GM10248 (cell line): ENCODE data around the gene ZYG11A.
"Not testable (repeated sequence)": the region's sequence is repeated elsewhere in the genome, so short reads cannot be mapped to it uniquely, and the experiment has no call there.

Source experiments
- CTCF ChIA-PET: fragments of 300-600 bp; sonication (Branson Sonifier 250); formaldehyde crosslinking; extraction: SDS; loops from one replicate; lab custom pipeline; 2021; ENCODE audit warnings: antibody characterized with exemption; lab: Yijun Ruan, JAX
- POLR2A ChIA-PET: fragments of 350-650 bp; sonication (Branson Sonifier 250); formaldehyde crosslinking; extraction: SDS; loops from one replicate; lab custom pipeline; 2020; ENCODE audit warnings: antibody characterized with exemption; lab: Yijun Ruan, JAX
- DNase-seq: peaks from one replicate; pipeline ENCODE4 v3.0.0; 2012; ENCODE audit errors: extremely low spot score
- CTCF ChIP-seq: IDR thresholded peaks from 2 replicates; pipeline ENCODE4 v1.5.1; 2012; ENCODE audit warnings: mild to moderate bottlenecking, low read depth; ENCODE audit errors: extremely low read depth, missing control alignments, control extremely low read depth

ZYG11A gene

DNA sequence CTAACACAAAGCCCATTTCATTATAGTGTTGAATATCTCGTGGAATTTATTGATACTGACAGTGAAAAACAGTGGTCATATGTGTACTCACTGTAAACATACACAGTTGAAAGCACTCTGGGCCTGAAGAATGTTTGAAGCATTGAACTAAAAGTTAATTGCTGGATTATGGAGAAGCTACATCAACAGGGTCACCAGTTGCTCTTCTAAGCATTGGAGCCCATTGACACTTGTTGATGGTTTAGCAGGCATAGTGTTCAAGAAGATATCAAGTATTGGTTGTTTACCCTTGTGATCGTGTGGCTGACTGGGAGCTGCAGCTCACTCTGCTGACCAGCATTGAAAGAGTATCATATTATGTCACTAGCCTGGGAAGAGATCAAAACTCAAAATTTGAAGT lies 10.3 kb downstream of the ZYG11A start:
- CTCF ChIA-PET, result interaction anchor here (1.1 to 1.5 kb wide), 2 partner anchors 10 to 69 kb away, joined by 4 to 5 read pairs; partner anchors contain the start of genes ECHDC2 and ZYG11A
- no peak for DNase-seq
- TF ChIP-seq CTCF, result no peak
- POLR2A ChIA-PET, result interaction anchor here (1.1 kb wide), 1 partner anchor 29 kb away, joined by 3 read pairs; no protein-coding TSS in a partner anchor

- DNase-seq, result no peak
- ChIA-PET POLR2A (no interaction called here), CTCF (no interaction called here)
- no peak for TF ChIP-seq CTCF
These were observed 13.0 kb downstream of the ZYG11A start for GRCh38 chr1:52855584-52855983.

DNA sequence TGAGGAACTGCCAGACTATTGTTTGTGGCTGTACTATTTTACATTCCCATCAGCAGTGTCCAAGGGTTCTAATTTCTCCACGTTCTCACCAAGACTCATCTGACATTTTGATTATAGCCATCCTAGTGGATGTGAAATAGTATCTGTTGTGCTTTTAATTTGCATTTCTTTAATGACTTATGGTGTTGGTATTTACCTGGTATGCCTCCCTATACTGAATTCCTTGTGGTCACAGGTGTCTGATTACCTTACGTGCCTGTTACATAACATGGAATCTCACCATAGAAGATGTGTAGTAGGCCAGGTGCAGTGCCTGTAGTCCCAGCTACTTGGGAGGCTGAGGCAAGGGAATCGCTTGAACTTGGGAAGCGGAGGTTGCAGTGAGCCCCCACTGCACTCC lies 13.5 kb downstream of the ZYG11A start:
- TF ChIP-seq CTCF, result no peak
- no peak for DNase-seq
- ChIA-PET CTCF (no interaction called here), POLR2A (no interaction called here)

DNA sequence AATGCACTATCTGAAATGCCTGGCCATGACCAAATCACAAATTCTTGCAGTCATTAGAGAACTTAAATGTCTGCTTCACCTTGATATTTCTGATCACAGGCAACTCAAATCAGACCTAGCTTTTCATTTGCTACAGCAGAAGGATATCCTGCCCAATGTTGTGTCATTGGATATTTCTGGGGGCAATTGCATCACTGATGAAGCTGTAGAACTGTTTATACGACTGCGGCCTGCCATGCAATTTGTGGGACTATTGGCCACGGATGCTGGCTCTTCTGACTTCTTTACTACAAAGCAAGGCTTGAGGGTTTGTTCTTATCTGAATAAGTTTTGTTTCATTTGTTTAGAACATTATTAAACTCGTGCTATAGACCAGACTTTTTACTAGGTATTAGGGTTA lies 14.9 kb downstream of the ZYG11A start:
- TF ChIP-seq CTCF, result no peak
- no peak for DNase-seq
- ChIA-PET CTCF (interaction anchor here (0.9 to 1.6 kb wide), 5 partner anchors 9 to 19 kb away, joined by 3 to 7 read pairs (median 5); partner anchors contain the start of gene ZYG11A), POLR2A (interaction anchor here (1.1 kb wide), 1 partner anchor 15 kb away, joined by 3 read pairs; the partner anchor contains the start of gene ZYG11A)

DNA sequence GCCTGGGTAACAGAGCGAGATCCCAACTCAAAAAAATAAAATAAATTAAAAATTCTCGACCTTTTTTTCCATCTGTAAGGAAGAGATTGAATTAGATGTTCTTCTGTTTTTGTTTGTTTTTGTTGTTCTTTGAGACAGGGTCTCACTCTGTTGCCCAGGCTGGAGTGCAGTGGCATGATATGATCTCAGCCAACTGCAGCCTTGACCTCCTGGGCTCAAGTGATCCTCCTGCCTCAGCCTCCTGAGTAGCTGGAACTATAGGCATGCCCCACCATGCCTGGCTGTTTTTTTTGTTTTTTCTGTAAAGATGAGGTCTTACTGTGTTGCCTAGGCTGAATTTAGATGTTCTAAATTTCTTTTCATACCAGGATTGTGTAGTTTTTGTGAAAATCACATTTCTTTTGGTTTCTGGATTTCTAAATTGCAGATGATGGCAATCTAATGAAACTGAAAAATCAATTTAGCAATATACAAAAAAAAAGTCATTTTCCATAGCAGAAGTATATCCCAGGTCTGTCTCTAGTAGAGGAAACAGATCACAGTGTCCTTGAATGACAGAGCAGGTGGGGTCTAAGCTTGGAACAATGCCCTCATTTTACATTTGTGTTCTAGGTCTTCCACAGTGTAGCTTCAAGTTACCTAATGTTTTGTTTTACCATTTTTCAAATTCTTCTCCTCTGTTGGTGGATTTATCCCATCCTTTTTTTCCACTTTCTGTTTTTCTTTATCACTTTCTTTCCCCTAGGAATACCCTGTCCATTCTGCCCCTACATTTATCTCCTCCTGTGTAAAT lies 20.3 kb downstream of the ZYG11A start:
- no peak for TF ChIP-seq CTCF
- no peak for DNase-seq
- CTCF ChIA-PET, result no interaction called here
- POLR2A ChIA-PET, result no interaction called here

GRCh38 chr1:52867087-52867863 lies 24.7 kb downstream of the ZYG11A start:
- CTCF ChIA-PET, result interaction anchor here (1.2 kb wide), 2 partner anchors 14 to 52 kb away, joined by 3 read pairs; no protein-coding TSS in a partner anchor
- POLR2A ChIA-PET, result interaction anchor here (0.6 kb wide), 2 partner anchors 9 to 54 kb away, joined by 4 to 6 read pairs; partner anchors contain the start of gene ECHDC2
- DNase-seq, result peak; percentile 73
- no peak for TF ChIP-seq CTCF

DNA sequence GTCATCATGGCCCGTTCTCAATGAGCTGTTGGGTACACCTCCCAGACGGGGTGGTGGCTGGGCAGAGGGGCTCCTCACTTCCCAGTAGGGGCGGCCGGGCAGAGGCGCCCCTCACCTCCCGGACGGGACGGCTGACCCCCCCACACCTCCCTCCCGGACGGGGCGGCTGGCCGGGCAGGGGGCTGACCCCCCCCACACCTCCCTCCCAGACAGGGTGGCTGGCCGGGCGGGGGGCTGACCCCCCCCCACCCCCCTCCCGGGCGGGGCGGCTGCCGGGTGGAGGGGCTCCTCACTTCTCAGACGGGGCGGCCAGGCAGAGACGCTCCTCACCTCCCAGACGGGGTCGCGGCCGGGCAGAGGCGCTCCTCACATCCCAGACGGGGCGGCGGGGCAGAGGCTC lies 27.2 kb downstream of the ZYG11A start:
- POLR2A ChIA-PET, CTCF ChIA-PET: not testable (repeated sequence)

More for the DNA sequence above, 27.2 kb downstream of the ZYG11A start:
- DNase-seq, result not testable (repeated sequence)
